ENCODE measurements around the gene RIMBP2.

The RIMBP2 gene

DNA sequence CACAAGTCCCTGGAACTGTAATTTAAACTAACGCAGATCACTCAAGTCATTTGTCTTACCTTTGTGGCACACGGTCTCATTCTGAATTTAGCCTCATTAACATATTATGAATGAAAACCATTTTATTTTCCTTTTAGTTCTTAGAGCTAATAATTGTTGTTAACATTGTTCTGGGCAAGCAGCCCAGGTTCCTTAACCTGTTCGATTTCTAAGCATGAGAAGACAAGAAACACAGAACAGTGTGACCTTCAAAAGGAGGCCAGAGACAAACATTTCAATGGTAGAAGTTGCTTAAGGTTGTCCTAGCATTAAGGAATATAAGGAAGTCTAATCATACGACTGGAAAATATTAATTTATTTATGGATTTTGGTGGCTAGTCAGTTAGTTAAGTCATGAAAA lies 343.2 kb downstream of the RIMBP2 start:
- POLR2A ChIA-PET, result no interaction called here
- CTCF ChIA-PET, result no interaction called here
- H3K4me3 ChIP-seq (ENCODE audit: low read depth, low read length), result no peak overlapping the region
- TF ChIP-seq, protein P1, sequence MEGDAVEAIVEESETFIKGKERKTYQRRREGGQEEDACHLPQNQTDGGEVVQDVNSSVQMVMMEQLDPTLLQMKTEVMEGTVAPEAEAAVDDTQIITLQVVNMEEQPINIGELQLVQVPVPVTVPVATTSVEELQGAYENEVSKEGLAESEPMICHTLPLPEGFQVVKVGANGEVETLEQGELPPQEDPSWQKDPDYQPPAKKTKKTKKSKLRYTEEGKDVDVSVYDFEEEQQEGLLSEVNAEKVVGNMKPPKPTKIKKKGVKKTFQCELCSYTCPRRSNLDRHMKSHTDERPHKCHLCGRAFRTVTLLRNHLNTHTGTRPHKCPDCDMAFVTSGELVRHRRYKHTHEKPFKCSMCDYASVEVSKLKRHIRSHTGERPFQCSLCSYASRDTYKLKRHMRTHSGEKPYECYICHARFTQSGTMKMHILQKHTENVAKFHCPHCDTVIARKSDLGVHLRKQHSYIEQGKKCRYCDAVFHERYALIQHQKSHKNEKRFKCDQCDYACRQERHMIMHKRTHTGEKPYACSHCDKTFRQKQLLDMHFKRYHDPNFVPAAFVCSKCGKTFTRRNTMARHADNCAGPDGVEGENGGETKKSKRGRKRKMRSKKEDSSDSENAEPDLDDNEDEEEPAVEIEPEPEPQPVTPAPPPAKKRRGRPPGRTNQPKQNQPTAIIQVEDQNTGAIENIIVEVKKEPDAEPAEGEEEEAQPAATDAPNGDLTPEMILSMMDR (IDR thresholded peaks at IDR 0.05; ENCODE audit: insufficient read depth, low read length, missing control alignments), result no peak
- no peak for DNase-seq (ENCODE audit: low read depth, low spot score)

DNA sequence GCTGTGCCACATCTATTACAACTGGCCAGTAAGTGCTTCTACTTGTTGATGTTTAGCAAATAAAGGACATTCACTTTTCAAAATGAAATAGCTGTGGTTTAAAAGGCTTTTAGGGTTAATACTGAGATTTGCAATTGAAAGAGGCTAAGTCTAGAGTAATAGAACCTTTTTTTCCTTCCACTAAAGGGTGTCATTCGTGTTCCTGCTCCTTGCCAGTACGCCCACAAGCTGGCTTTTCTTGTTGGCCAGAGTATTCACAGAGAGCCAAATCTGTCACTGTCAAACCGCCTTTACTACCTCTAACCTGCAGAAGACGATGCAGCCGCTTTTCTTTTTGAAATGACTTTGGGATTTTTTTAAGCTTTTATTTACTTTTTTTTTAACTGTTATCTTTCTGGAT lies 344.8 kb downstream of the RIMBP2 start:
- no peak for DNase-seq (ENCODE audit: low read depth, low spot score)
- CTCF ChIA-PET, result no interaction called here
- POLR2A ChIA-PET, result no interaction called here
- no peak overlapping the region for H3K4me3 ChIP-seq (ENCODE audit: low read depth, low read length)
- TF ChIP-seq, protein P1 (IDR thresholded peaks at IDR 0.05; ENCODE audit: insufficient read depth, low read length, missing control alignments), result no peak

DNA sequence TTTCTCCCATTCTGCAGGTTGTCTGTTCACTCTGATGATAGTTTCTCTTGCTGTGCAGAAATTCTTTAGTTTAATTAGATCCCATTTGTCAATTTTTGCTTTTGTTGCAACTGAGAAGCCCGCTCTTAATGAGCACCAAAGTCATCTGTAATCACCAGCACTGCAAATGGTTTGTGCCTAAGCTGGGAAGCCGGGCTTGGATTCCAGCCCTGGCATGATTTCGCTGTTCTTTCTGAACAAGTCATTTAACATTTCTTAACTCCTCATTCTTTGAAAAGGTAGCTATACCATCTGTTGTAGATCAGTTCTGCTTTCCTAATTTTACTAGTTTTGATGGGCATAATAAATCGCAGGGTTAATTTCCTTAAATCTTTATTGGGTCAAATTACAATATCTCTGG lies 346.3 kb downstream of the RIMBP2 start:
- no peak for DNase-seq (ENCODE audit: low read depth, low spot score)
- CTCF ChIA-PET, result no interaction called here
- POLR2A ChIA-PET, result no interaction called here

DNA sequence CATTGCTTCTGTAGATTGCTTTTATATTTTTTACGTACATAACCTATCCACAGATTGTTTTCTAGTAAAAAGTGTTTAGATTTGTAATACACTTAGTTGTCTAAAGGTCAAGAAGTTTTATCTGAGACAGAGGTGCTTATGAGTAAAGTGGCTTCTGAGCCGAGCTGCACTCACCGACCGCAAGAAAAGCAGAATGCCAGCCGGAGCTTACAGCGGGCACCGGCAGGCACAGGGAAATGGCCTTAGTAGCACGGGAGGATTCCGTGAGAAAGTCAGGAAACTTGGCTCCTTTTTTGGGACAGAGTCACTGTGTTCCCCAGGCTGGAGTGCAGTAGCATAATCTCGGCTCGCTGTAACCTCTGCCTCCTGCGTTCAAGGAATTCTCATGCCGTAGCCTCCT lies 348.6 kb downstream of the RIMBP2 start:
- TF ChIP-seq, protein P1 (IDR thresholded peaks at IDR 0.05; ENCODE audit: insufficient read depth, low read length, missing control alignments), result no peak
- no peak for DNase-seq (ENCODE audit: low read depth, low spot score)
- ChIA-PET CTCF (no interaction called here), POLR2A (no interaction called here)
- H3K4me3 ChIP-seq (ENCODE audit: low read depth, low read length), result no peak overlapping the region

More for the DNA sequence above, 346.3 kb downstream of the RIMBP2 start:
- H3K4me3 ChIP-seq (ENCODE audit: low read depth, low read length), result no peak overlapping the region
- TF ChIP-seq, protein P1 (IDR thresholded peaks at IDR 0.05; ENCODE audit: insufficient read depth, low read length, missing control alignments), result no peak

DNA sequence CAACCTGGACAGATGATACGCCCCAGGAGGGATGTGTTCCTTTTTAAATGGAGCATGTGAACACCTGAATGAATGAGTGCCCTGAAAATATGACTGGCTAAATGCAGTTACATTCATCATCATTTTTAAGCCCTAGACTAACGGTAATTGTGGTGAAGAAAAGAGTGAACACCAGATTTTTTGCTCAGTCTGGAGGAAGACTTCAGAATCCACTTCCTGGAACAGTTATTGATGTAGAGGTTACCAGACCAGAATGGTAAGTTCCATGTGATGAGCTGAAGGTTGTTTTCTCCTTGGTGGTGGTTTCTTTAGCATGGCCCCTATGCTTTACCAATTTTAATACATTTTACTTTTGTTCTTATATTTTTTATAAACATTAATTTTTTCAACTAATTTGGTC lies 349.1 kb downstream of the RIMBP2 start:
- H3K4me3 ChIP-seq (ENCODE audit: low read depth, low read length), result no peak overlapping the region
- ChIA-PET POLR2A (no interaction called here), CTCF (no interaction called here)
- TF ChIP-seq, protein P1 (IDR thresholded peaks at IDR 0.05; ENCODE audit: insufficient read depth, low read length, missing control alignments), result no peak
- DNase-seq (ENCODE audit: low read depth, low spot score), result no peak

DNA sequence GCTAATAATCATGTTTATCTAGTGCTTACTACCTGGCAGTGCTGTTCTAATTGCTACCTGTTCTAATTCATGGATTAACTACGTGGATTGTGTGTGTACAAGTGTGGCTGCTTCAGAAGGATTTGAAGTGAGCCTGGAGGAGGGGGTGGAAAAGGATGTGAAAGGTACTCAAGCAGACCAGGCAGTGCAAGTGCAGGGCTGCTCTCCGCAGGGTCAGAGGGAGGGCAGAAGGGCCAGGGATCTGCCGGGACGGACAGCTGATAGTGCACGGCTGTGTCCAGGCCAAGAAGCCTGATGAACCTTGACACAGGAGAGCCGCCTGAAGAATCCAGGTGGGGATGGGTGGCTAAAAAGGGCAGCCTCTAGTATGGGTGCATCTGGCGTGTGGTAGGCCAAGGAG lies 349.9 kb downstream of the RIMBP2 start:
- CTCF ChIA-PET, result no interaction called here
- POLR2A ChIA-PET, result no interaction called here
- DNase-seq (ENCODE audit: low read depth, low spot score), result no peak
- TF ChIP-seq, protein P1 (IDR thresholded peaks at IDR 0.05; ENCODE audit: insufficient read depth, low read length, missing control alignments), result no peak
- no peak overlapping the region for H3K4me3 ChIP-seq (ENCODE audit: low read depth, low read length)

All from AG04449 (cell line).